ENCODE measurements around the gene ADH7. TPM values are rescaled to one million over a fixed set of nuclear protein-coding genes. Genes with fewer than 3 reads are reported as not detected.
A peak's percentile ranks its signal among the peaks of the same experiment; 100 is the strongest.

The ADH7 gene
- total and polyA plus RNA-seq, 9 donors, result not detected

DNA sequence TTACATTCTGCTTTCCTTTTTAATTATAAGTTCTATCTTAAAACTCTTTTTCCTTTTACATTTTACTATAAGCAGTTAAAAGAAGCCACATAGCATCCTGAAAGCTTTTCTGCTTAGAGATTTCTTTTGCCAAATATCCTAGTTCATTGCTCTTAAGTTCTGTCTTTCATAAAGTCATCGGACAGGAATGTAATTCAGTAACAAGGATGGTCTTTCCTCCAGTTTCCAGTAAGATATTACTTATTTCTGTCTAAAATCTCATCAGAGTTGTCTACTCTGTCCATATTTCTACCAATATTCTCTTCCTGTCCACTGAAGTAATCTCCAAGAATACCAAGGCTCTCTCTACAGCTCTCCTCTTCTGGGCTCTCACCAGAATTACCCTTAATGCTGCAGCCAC, 45.1 kb downstream of the ADH7 start:
- Histone ChIP-seq H3K27ac (no peak overlapping the region), H3K4me3 (no peak overlapping the region), H3K27me3 (no peaks in the 10 kb centered on the region), H3K9me3 (peaks cover 0 to 2% of the 10 kb centered on the region in 2 donors), H3K4me1 (ENCODE audit: insufficient read depth) (no peaks in the 10 kb centered on the region), H3K36me3 (no peaks in the 10 kb centered on the region)
- intact Hi-C loops (cut with DNase I), result loop anchor here in 1 of 4 donors (10.0 kb wide), 1 partner anchor 65 kb away; the partner anchor contains the start of gene ADH1B
- TF ChIP-seq POLR2A (IDR thresholded peaks at IDR 0.05) (no peak), CTCF (IDR thresholded peaks at IDR 0.05) (no peak), EP300 (IDR thresholded peaks at IDR 0.05) (no peak)
- 53 to 74% (median 56%) methylated on average over 1 of the region's 1 CpG for WGBS, 3 donors
- DNase-seq, result no peak

DNA sequence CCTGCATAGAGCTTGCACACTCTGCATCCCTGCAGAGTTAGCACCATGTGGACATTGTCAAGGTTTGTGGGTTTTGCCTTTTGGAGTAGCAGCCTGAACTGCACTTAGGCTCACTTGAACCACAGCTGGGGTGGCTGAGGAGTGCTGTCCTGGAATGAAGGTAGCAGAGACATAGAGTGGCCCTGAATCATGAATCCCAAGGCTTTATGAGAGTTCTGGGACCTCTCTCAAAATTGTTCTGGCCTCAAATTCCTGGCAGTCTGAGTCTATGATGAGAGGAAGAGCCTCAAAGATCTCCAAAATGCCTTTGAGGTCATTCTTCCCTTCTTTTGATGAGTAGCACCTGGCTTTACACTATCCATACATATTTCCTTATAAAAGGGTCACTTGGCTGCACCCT, 45.5 kb downstream of the ADH7 start:
- Histone ChIP-seq H3K9me3 (peaks cover 0 to 2% of the 10 kb centered on the region in 2 donors), H3K4me1 (ENCODE audit: insufficient read depth) (no peaks in the 10 kb centered on the region), H3K27me3 (no peaks in the 10 kb centered on the region), H3K27ac (no peak overlapping the region), H3K36me3 (no peaks in the 10 kb centered on the region), H3K4me3 (no peak overlapping the region)
- DNase-seq, result no peak
- intact Hi-C loops (cut with DNase I), result loop anchor here in 2 of 4 donors (5.0 to 10.0 kb wide), 3 partner anchors 65 to 87 kb away; partner anchors contain the start of gene ADH1B (in 2 of the 2)
- no peak for TF ChIP-seq CTCF (IDR thresholded peaks at IDR 0.05)
- TF ChIP-seq POLR2A (IDR thresholded peaks at IDR 0.05), result no peak
- TF ChIP-seq EP300 (IDR thresholded peaks at IDR 0.05), result no peak

DNA sequence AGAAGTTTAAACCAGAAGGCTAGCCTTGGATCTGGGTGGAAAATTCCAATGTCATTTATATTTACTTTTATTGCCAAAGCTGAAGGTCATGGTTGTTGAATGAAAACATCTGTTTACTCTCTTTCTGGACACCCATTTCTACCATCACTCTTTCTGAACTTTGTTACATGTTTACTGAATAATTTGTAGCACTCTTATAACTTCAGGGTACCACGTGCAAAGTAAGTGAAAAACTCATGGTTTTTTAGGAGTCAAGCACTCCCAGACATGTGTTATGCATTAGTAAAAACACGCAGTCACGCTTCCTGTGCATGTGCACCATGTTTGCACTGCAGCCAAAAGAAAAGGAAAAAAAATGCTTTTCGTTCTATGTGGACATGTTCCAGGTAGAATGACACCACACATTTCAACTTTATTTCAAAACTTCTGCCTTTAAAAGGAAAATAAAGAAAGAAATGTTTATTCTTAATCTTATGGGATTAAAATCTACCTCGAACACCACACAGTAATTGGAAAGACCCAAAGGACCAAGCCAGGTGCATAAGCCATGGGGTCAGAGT, 51.2 kb downstream of the ADH7 start:
- no peak for TF ChIP-seq POLR2A (IDR thresholded peaks at IDR 0.05)
- peak; percentile 19 for TF ChIP-seq EP300 (IDR thresholded peaks at IDR 0.05)
- H3K9me3 ChIP-seq, result no peaks in the 10 kb centered on the region
- H3K36me3 ChIP-seq, result no peaks in the 10 kb centered on the region
- WGBS, 3 donors, result 4 to 8% (median 5%) methylated on average over 5 of the region's 5 CpGs
- no peak overlapping the region for H3K4me3 ChIP-seq
- peak overlapping the region; percentile 70 to 88 for H3K27ac ChIP-seq
- intact Hi-C loops (cut with DNase I), result no loop called here
- H3K27me3 ChIP-seq, result no peaks in the 10 kb centered on the region
- peaks cover 9% of the 10 kb centered on the region for H3K4me1 ChIP-seq (ENCODE audit: insufficient read depth)
- DNase-seq, result peak; percentile 59 to 82 (median 64)

- intact Hi-C loops (cut with DNase I), result no loop called here
- Histone ChIP-seq H3K27ac (peak overlapping the region; percentile 70 to 88), H3K4me3 (no peak overlapping the region), H3K27me3 (no peaks in the 10 kb centered on the region), H3K36me3 (no peaks in the 10 kb centered on the region), H3K4me1 (ENCODE audit: insufficient read depth) (peaks cover 9% of the 10 kb centered on the region), H3K9me3 (no peaks in the 10 kb centered on the region)
- WGBS, 3 donors, result 8 to 14% (median 10%) methylated on average over 3 of the region's 3 CpGs
- TF ChIP-seq EP300 (IDR thresholded peaks at IDR 0.05) (no peak), POLR2A (IDR thresholded peaks at IDR 0.05) (no peak), CTCF (IDR thresholded peaks at IDR 0.05) (no peak)
- no peak for DNase-seq
Observed at GRCh38 chr4:99383399-99383798, 51.7 kb downstream of the ADH7 start.

- TF ChIP-seq CTCF (IDR thresholded peaks at IDR 0.05) (no peak), EP300 (IDR thresholded peaks at IDR 0.05) (no peak), POLR2A (IDR thresholded peaks at IDR 0.05) (no peak)
- Histone ChIP-seq H3K27me3 (no peaks in the 10 kb centered on the region), H3K4me1 (ENCODE audit: insufficient read depth) (peaks cover 11% of the 10 kb centered on the region), H3K27ac (peak overlapping the region; percentile 70 to 88), H3K36me3 (no peaks in the 10 kb centered on the region), H3K4me3 (no peak overlapping the region), H3K9me3 (no peaks in the 10 kb centered on the region)
- intact Hi-C loops (cut with DNase I), result no loop called here
- DNase-seq, result no peak
- 41 to 79% (median 77%) methylated on average over 1 of the region's 1 CpG for WGBS, 3 donors
Observed at GRCh38 chr4:99382745-99383360, 52.3 kb downstream of the ADH7 start.

Data from ovary (tissue), 9 donors.